IMR-90 (cell line): Measurements from ENCODE around the gene BCAS4. TPM values are rescaled to one million over a fixed set of nuclear protein-coding genes. Genes with fewer than 3 reads are reported as not detected.
"Not testable (repeated sequence)": the region's sequence is repeated elsewhere in the genome, so short reads cannot be mapped to it uniquely, and the experiment has no call there.

ENCODE experiments used
- ATAC-seq: fragments of 200-7000 bp; cut with Tn5 transposase; 2 replicates; pipeline ENCODE4 v1.9.1; 2020; ENCODE audit warnings: low read depth, mild to moderate bottlenecking, moderate library complexity
- BruUV-seq: library from RNA; stranded (reverse); fragments of 400-500 nt; replicated peaks from 2 replicates; lab custom pipeline; 2021; lab: Mats Ljungman, UMichigan
- CTCF ChIA-PET: fragments of 300-600 bp; formaldehyde crosslinking; extraction: SDS; loops from one replicate; lab custom pipeline; 2021; ENCODE audit warnings: antibody characterized with exemption; lab: Yijun Ruan, JAX
- POLR2A ChIA-PET: fragments of 300-600 bp; sonication (Branson Sonifier 250); formaldehyde crosslinking; loops from one replicate; lab custom pipeline; 2022; ENCODE audit warnings: antibody characterized with exemption; ENCODE audit not compliant: unreplicated experiment; lab: Charles Lee
- DNase-seq: peaks from one replicate; pipeline ENCODE4 v3.0.0; 2013
- H2AFZ ChIP-seq: replicated peaks from 2 replicates; pipeline ENCODE3; 2013; ENCODE audit warnings: low read length, mild to moderate bottlenecking; ENCODE audit not compliant: poor library complexity
- H2AK5ac ChIP-seq: 2 replicates; pipeline ENCODE4 v1.6.1; 2013; ENCODE audit warnings: low read depth, low read length, inconsistent platforms
- H2AK9ac ChIP-seq: replicated peaks from 2 replicates; pipeline ENCODE3; 2013; ENCODE audit warnings: mild to moderate bottlenecking, low read depth, low read length, moderate library complexity; ENCODE audit not compliant: poor library complexity
- H2BK120ac ChIP-seq: 2 replicates; pipeline ENCODE4 v1.6.1; 2013; ENCODE audit warnings: low read depth, low read length, inconsistent platforms
- H2BK15ac ChIP-seq: 3 replicates; pipeline ENCODE4 v1.6.1; 2013; ENCODE audit warnings: low read depth, low read length, inconsistent platforms
- H2BK20ac ChIP-seq: 2 replicates; pipeline ENCODE4 v1.6.1; 2013; ENCODE audit warnings: low read depth, mild to moderate bottlenecking, inconsistent platforms, low read length, moderate library complexity
- H2BK5ac ChIP-seq: 2 replicates; pipeline ENCODE4 v1.6.1; 2013; ENCODE audit warnings: mild to moderate bottlenecking, low read depth, low read length, inconsistent platforms; ENCODE audit not compliant: poor library complexity, severe bottlenecking
- H3K14ac ChIP-seq: replicated peaks from 2 replicates; pipeline ENCODE4 v1.6.1; 2013; ENCODE audit warnings: low read depth, low read length, inconsistent platforms
- H3K18ac ChIP-seq: 2 replicates; pipeline ENCODE4 v1.6.1; 2013; ENCODE audit warnings: low read depth, low read length, control low read depth
- H3K23ac ChIP-seq: 2 replicates; pipeline ENCODE4 v1.6.1; 2013; ENCODE audit warnings: low read depth, low read length, inconsistent platforms
- H3K27ac ChIP-seq: 2 replicates; pipeline ENCODE4 v1.5.1; 2013; ENCODE audit warnings: mild to moderate bottlenecking, control low read depth, low read length; ENCODE audit not compliant: insufficient read depth
- H3K27me3 ChIP-seq: 2 replicates; pipeline ENCODE4 v1.6.1; 2013; ENCODE audit warnings: low read length; ENCODE audit not compliant: control insufficient read depth, insufficient read depth
- H3K36me3 ChIP-seq: 2 replicates; pipeline ENCODE4 v1.6.1; 2013; ENCODE audit warnings: low read length, mixed read lengths; ENCODE audit not compliant: control insufficient read depth, insufficient read depth
- H3K4ac ChIP-seq: 2 replicates; pipeline ENCODE4 v1.6.1; 2013; ENCODE audit warnings: low read depth, low read length, inconsistent platforms
- H3K4me1 ChIP-seq: 2 replicates; pipeline ENCODE4 v1.6.1; 2013; ENCODE audit warnings: low read length, mixed read lengths; ENCODE audit not compliant: control insufficient read depth, insufficient read depth
- H3K4me2 ChIP-seq: 2 replicates; pipeline ENCODE4 v1.6.1; 2013; ENCODE audit warnings: low read depth, mild to moderate bottlenecking, control low read depth, low read length, moderate library complexity
- H3K4me3 ChIP-seq: 2 replicates; pipeline ENCODE4 v1.5.1; 2013; ENCODE audit warnings: low read depth, mild to moderate bottlenecking, control low read depth, low read length, moderate library complexity; ENCODE audit not compliant: insufficient read depth
- H3K56ac ChIP-seq: 2 replicates; pipeline ENCODE4 v1.6.1; 2013; ENCODE audit warnings: low read length, inconsistent platforms; ENCODE audit not compliant: insufficient read depth; ENCODE audit errors: extremely low read depth
- H3K79me1 ChIP-seq, 2 experiments: 2 replicates each; pipeline ENCODE4 v1.6.1; 2013; ENCODE audit warnings: low read length in 2 of 2, inconsistent platforms in 1 of 2, low read depth in 1 of 2
- H3K9ac ChIP-seq: 2 replicates; pipeline ENCODE4 v1.6.1; 2013; ENCODE audit warnings: low read depth, low read length, control low read depth
- H3K9me1 ChIP-seq: 2 replicates; pipeline ENCODE4 v1.6.1; 2013; ENCODE audit warnings: low read length, inconsistent platforms; ENCODE audit not compliant: insufficient read depth
- H3K9me3 ChIP-seq: 2 replicates; pipeline ENCODE4 v1.6.1; 2013; ENCODE audit warnings: low read length; ENCODE audit not compliant: control insufficient read depth, insufficient read depth
- H4K20me1 ChIP-seq: 2 replicates; pipeline ENCODE4 v1.6.1; 2013; ENCODE audit warnings: low read length, inconsistent platforms; ENCODE audit not compliant: insufficient read depth
- H4K5ac ChIP-seq: 2 replicates; pipeline ENCODE4 v1.6.1; 2013; ENCODE audit warnings: mild to moderate bottlenecking, low read depth, low read length, control low read depth
- H4K8ac ChIP-seq, 2 experiments: 2 replicates each; pipeline ENCODE4 v1.6.1; 2013; ENCODE audit warnings: low read depth in 2 of 2, low read length in 2 of 2, control low read depth in 1 of 2, inconsistent platforms in 1 of 2
- H4K91ac ChIP-seq: 2 replicates; pipeline ENCODE4 v1.6.1; 2013; ENCODE audit warnings: low read depth, low read length, inconsistent platforms; ENCODE audit not compliant: insufficient read depth
- CHD1 ChIP-seq: IDR thresholded peaks from 2 replicates; pipeline ENCODE4 v1.6.1; 2012; ENCODE audit warnings: low read depth, low read length, improper control_type of control experiment
- NFE2L2 ChIP-seq: fragments of 150-350 bp; IDR thresholded peaks from 2 replicates; pipeline ENCODE4 v1.6.1; 2016; ENCODE audit warnings: low read depth, mild to moderate bottlenecking, low read length
- USF2 ChIP-seq: fragments of 150-350 bp; IDR thresholded peaks from 2 replicates; pipeline ENCODE4 v1.6.1; 2017; ENCODE audit warnings: mild to moderate bottlenecking, antibody characterized with exemption, low read length, low read depth
- WGBS, 2 experiments: methylation state at CpG; one replicate each; pipeline versions ENCODE4 v1.1.5 to v1.1.7; 2013; ENCODE audit warnings: missing lambda C conversion rate in 2 of 2; ENCODE audit not compliant: insufficient read length in 1 of 2; ENCODE audit errors: extremely low coverage in 2 of 2; 5-methylcytosine and 5-hydroxymethylcytosine counted together
- dilution Hi-C: fragments of 300-500 bp; cut with HindIII; formaldehyde crosslinking; loops from one replicate; pipeline ENCODE4 v1.14.3; 2018; ENCODE audit warnings: low sequenced_read_pairs; ENCODE audit not compliant: unreplicated experiment
- in situ Hi-C: fragments of 300-500 bp; cut with MboI; formaldehyde crosslinking; loops from 3 replicates; pipeline ENCODE4 v1.14.3; 2019; ENCODE audit warnings: low sequenced_read_pairs, inconsistent platforms, mixed read lengths
- intact Hi-C: fragments of 100-400 bp; cut with micrococcal nuclease; formaldehyde crosslinking; loops from 2 replicates; pipeline ENCODE4 v1.10.0; 2022
- polyA plus RNA-seq, 3 experiments: library from polyadenylated mRNA; depleted of rRNA; stranded (reverse); fragments of >200 nt; gene quantifications; 2 replicates each; pipeline ENCODE4 v1.2.3, GENCODE V29; 2012; ENCODE audit warnings: low replicate concordance in 1 of 3
- total RNA-seq: library from RNA; depleted of rRNA; stranded (reverse); fragments of >200 nt; gene quantifications from 2 replicates; pipeline ENCODE4 v1.2.3, GENCODE V29; 2012

BCAS4 gene
- total and polyA plus RNA-seq, 2 of the 4 experiments (the other 2 are of a cell fraction): 42.7 to 47.5 TPM

DNA sequence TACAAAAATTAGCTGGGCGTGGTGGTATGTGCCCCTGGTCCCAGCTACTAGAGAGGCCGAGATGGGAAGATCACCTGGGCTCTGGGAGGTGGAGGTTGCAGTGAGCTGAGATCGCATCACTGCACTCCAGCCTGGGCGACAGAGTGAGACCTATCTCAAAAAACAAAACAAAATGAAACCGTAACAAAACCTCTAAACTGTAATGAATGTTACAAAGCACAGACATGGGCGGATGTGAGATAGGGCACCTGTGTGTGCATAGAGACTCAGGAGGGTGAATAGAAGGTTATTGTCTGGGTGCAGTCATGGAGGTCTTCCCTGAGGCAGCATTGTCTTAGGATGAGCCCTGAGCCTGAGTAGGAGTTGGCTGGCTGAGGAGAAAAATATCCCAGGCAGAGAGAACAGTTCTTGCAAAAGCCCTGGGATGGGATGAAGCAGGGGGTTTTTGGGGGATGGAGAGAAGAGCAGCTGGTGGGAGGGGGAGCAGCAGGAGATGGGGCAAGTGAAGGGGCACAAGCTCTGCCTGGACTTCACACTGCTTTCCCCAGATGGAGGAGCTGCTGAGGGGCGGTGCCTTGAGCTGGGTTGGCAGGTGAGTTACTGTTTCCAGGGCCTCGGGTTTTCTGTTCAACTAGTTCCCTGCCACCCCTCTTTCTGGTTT lies 5.2 kb downstream of the BCAS4 start:
- Histone ChIP-seq H4K5ac (no peak overlapping the region), H3K14ac (no peak overlapping the region), H3K4me2 (no peak overlapping the region), H2AK9ac (no peak overlapping the region), H3K79me1 (peaks cover 25% of the 10 kb centered on the region in 2 experiments), H3K23ac (no peak overlapping the region), H3K27ac (no peak overlapping the region), H3K36me3 (no peaks in the 10 kb centered on the region), H3K4ac (no peak overlapping the region), H2BK120ac (no peak overlapping the region), H4K20me1 (0 out of 2 replicates have a peak, but pooled peaks cover 6% of the 10 kb centered on the region), H4K91ac (no peak overlapping the region), H4K8ac (no peak overlapping the region), H2AK5ac (no peak overlapping the region), H2BK15ac (no peak overlapping the region), H3K9me3 (no peaks in the 10 kb centered on the region), H3K9me1 (peaks cover 3% of the 10 kb centered on the region; the same call in 1 of the 2 replicates), H2BK5ac (no peak overlapping the region), H3K4me1 (no peaks in the 10 kb centered on the region), H3K4me3 (no peak overlapping the region), H3K27me3 (no peaks in the 10 kb centered on the region), H3K9ac (no peak overlapping the region), H3K18ac (no peak overlapping the region), H2AFZ (no peak overlapping the region), H2BK20ac (no peak overlapping the region), H3K56ac (no peak overlapping the region)
- no TSS peak for BruUV-seq
- in situ Hi-C loops (loop anchor here (10.0 kb wide), 1 partner anchor 525 kb away; no protein-coding TSS in a partner anchor), dilution Hi-C loops (loop anchor here (25.0 kb wide), 1 partner anchor 112 kb away; no protein-coding TSS in a partner anchor), intact Hi-C loops (no loop called here)
- DNase-seq (no peak), ATAC-seq (no peak)
- TF ChIP-seq CHD1 (no peak), NFE2L2 (no peak), USF2 (no peak)
- ChIA-PET CTCF (interaction anchor here (0.6 to 0.7 kb wide), 2 partner anchors 129 to 153 kb away, joined by 3 read pairs; no protein-coding TSS in a partner anchor), POLR2A (interaction anchor here (0.7 kb wide), 1 partner anchor 1244 kb away, joined by 14 read pairs; no protein-coding TSS in a partner anchor)
- no CpG with 5 or more reads among the region's 8 CpGs for WGBS, 2 experiments

DNA sequence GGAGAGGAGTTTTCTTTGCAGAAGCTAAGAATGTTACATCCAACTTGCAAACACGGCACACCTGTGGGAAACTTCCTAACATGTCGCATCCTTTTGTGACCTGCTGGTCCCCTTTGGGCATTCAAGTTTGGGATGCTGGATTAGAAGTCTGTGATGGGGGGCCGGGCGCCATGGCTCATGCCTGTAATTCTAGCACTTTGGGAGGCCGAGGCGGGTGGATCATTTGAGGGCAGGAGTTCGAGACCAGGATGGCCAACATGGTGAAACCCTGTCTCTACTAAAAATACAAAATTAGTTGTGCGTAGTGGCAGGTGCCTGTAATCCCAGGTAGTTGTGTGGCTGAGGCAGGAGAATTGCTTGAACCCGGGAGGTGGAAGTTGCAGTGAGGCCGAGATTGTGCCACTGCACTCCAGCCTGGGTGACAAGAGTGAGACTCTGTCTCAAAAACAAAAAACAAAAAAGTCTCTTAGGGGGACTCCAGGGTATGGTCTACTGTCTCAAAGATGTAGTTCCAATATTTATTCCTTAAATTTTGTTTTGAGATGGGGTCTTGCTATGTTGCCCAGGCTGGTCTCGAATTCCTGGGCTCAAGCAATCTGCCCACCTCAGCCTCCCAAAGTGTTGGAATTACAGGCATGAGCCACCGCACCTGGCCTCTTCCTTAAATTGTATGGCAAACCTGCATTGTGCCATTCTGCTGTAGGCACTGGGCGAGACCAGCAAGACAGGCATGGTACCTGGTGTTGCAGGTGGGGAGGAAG lies 6.3 kb downstream of the BCAS4 start:
- H3K9me3 ChIP-seq, H3K27me3 ChIP-seq, intact Hi-C loops, H4K8ac ChIP-seq, POLR2A ChIA-PET, H2AFZ ChIP-seq, H2BK20ac ChIP-seq, H4K5ac ChIP-seq, H3K4ac ChIP-seq, H3K18ac ChIP-seq, CTCF ChIA-PET, in situ Hi-C loops, H3K14ac ChIP-seq, H3K27ac ChIP-seq, H2BK5ac ChIP-seq, H3K36me3 ChIP-seq, DNase-seq, H3K4me1 ChIP-seq, H3K9me1 ChIP-seq, H3K4me3 ChIP-seq, H2BK15ac ChIP-seq, H4K20me1 ChIP-seq, H2AK5ac ChIP-seq, ATAC-seq, H3K4me2 ChIP-seq, H2AK9ac ChIP-seq, H3K23ac ChIP-seq, H4K91ac ChIP-seq, H3K56ac ChIP-seq, H3K9ac ChIP-seq, H2BK120ac ChIP-seq, BruUV-seq: not testable (repeated sequence)
- dilution Hi-C loops: loop anchor here (25.0 kb wide), 1 partner anchor 111 kb away; no protein-coding TSS in a partner anchor
- WGBS, 2 experiments: 78% methylated on average over 1 of the region's 13 CpGs; no CpG with 5 or more reads in 1 of the 2 experiments
- H3K79me1 ChIP-seq: peaks cover 19 to 23% of the 10 kb centered on the region in 2 experiments; a peak in 3 of 4 replicates
